ENCODE data around the gene TSTD2.

Gene TSTD2

DNA sequence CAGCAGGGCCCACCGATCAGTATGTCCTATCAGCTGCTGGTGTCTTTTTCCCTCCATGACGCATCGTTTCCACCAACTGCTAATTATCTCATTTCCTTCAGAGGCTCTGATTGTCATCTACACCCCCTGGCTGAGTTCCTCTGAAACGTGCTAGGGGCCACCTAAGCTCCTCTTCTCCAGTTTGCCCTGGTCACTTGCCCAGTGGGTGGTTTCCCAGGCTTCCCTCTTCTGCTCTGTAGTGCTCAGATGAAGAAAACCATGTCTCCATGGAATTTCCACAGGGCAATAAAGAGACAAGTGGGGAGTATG lies 65.3 kb downstream of the TSTD2 start:
- Histone ChIP-seq H3K27ac (no peak overlapping the region), H3K4me3 (no peak overlapping the region)
- DNase-seq (ENCODE audit: low spot score) = no peak
- TF ChIP-seq, protein P1, sequence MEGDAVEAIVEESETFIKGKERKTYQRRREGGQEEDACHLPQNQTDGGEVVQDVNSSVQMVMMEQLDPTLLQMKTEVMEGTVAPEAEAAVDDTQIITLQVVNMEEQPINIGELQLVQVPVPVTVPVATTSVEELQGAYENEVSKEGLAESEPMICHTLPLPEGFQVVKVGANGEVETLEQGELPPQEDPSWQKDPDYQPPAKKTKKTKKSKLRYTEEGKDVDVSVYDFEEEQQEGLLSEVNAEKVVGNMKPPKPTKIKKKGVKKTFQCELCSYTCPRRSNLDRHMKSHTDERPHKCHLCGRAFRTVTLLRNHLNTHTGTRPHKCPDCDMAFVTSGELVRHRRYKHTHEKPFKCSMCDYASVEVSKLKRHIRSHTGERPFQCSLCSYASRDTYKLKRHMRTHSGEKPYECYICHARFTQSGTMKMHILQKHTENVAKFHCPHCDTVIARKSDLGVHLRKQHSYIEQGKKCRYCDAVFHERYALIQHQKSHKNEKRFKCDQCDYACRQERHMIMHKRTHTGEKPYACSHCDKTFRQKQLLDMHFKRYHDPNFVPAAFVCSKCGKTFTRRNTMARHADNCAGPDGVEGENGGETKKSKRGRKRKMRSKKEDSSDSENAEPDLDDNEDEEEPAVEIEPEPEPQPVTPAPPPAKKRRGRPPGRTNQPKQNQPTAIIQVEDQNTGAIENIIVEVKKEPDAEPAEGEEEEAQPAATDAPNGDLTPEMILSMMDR (IDR thresholded peaks at IDR 0.05) = no peak

DNA sequence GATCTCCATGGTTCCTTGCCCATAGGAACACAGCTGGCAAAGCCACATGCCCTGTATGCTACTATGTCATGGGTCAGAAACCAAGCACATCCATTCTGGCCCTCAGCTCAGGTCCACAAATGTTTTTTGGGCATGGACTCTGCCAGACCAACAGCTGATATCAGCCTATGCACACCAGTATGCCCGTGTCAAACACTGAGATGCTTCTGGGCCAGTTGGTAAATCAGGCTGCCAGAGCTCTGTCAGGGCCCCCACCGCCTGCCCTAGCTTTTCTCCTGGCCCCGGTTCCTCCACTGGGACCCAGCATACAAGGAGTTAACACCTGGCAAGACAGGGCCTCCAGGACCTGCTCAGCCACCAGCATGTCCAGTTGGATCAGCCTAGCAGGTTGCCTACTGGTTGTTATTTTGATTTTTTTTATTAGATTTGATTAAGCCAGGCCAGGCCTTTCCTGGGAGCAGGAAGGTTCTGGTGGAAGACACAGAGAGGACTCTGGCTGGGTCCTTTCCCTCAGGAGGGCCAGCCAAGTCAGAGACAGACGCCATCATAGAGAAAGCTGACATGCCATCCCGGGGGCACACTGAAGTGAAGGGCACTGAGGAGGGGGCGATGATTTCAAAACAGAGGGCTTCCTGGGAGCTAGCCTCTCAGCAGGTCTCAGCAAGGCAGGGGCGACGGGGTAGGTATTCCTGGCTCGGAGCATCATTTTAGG lies 65.8 kb downstream of the TSTD2 start:
- H3K4me3 ChIP-seq = no peak overlapping the region
- TF ChIP-seq, protein P1 (IDR thresholded peaks at IDR 0.05) = no peak
- peak; percentile 64 for DNase-seq (ENCODE audit: low spot score)
- no peak overlapping the region for H3K27ac ChIP-seq

DNA sequence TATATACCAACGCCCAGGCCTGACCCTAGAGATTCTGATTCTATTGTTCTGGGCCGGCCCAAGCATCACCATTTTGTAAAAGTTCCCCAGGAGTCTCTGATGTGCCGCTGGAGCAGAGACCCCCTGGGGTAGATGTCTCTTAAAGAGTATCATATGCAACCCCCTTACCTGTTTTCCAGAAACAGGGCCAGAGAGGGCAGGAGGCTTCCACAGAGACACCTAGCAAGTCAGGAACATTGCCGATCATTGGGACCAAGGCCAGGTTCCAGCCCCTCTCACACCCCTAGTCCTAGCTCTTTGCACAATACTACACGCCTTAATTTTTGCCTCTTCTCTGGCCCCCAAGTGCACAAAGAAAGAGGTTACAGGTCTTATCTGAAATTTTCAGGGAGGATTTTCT lies 67.9 kb downstream of the TSTD2 start:
- TF ChIP-seq, protein P1 (IDR thresholded peaks at IDR 0.05) = no peak
- Histone ChIP-seq H3K4me3 (no peak overlapping the region), H3K27ac (no peak overlapping the region)
- DNase-seq (ENCODE audit: low spot score) = peak; percentile 62

DNA sequence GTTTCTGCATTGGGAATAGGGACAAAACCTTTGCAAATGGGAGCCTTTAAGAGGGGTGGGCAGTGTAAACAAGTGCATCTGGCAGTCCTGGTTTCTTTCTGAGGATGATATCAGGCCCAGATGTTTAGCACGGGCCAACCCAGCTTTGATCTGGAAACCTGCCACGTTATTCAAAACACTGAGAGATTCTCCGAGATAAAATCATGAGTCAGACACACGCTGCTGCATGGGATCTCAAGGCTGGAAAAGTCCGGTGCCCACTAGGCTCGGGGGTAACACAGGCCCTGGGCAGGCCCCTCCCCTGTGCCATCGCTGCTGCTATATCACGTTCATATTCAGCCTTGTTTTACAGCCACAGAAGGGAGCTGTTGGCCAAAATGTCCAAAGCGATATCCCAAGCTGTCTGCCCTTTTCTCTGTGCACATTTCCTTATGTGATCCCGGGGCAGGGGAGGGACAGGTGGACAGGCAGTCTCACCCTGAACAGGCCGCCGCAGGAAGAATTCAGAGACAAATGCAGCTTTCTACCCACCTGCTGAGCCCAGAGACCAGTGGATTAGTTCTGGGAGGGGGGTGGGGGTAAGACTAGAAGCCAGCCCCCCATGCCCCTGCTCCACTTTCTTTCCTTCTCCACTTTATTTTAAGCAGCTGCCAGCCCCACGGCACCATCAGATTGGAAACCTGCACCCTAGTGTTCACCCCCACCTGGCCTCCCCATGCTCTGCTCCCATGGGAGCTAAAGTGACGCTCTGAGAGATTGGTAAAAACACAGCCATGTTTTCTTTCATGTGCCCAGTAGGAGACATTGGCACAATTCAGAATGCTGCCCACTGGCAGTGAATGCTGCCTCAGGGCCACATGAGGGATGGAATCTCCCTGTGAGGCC lies 68.6 kb downstream of the TSTD2 start:
- TF ChIP-seq, protein P1 (IDR thresholded peaks at IDR 0.05) = no peak
- Histone ChIP-seq H3K4me3 (no peak overlapping the region), H3K27ac (peak overlapping the region; percentile 75 to 79)
- DNase-seq (ENCODE audit: low spot score) = peak; percentile 74

DNA sequence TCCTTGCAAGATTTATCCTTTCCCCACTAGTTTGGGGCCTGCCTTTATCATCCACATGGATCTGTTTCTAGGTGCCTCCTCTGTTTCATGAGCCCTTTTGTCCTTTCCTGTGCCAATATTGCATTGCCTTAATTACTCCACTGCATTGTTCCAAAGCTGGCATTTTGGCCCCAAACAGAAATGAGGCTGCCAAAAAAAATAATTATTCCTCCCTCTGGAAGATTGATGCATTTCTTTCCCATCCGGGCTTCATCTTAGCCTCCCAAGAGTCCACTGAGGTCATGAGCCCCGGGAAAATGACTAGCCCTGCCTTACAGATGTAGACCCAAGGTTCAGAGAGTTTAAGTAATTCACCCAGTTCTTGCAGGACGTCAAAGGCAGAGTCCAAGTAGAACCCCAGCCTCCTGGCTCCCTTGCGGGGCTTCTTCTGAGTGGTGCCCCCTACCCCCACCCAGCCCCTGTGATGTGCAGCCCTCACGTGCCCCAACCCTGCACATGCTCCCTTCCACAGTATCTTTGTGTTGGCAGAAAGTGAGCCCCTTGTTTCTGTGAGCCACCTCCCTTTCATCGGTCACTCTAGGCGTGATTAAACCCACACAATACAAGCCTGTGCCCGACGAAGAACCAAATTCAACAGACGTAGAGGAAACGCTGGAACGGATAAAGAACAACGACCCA lies 69.6 kb downstream of the TSTD2 start:
- peak overlapping the region; percentile 75 to 79 for H3K27ac ChIP-seq

DNA sequence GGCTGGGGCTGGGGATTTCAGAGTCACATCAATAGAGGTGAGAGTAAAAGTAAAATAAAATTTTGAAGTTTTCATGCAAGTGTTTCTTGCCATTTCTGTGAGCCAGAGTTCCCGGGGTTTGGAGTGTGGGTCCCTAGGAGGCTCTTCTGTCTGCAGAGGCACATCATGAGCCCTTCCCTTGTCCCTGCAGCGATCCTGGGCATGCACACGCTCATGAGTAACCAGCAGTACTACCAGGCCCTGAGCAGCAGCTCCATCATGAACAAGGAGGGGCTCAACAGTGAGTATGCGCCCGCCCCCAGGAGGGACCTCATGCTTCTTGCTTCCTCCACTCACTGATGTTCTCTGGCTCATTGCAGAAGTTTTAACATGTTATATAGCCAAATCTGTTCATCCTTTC lies 70.6 kb downstream of the TSTD2 start:
- Histone ChIP-seq H3K27ac (peak overlapping the region; percentile 0 to 4), H3K4me3 (no peak overlapping the region)
- DNase-seq (ENCODE audit: low spot score) = peak; percentile 69
- TF ChIP-seq, protein P1 (IDR thresholded peaks at IDR 0.05) = no peak

More for the DNA sequence above, 69.6 kb downstream of the TSTD2 start:
- DNase-seq (ENCODE audit: low spot score) = peak; percentile 73
- TF ChIP-seq, protein P1 (IDR thresholded peaks at IDR 0.05) = no peak
- no peak overlapping the region for H3K4me3 ChIP-seq
